Mesenchymal stem cell (in vitro differentiated cells and primary cell): ENCODE data around the gene PDK2.

Experiments
- DNase-seq: peaks from one replicate; pipeline ENCODE4 v3.0.0-alpha.2; 2013
- H2AFZ ChIP-seq: one replicate; pipeline ENCODE4 v1.6.1; 2013; ENCODE audit warnings: low read depth, mild to moderate bottlenecking, control low read depth, inconsistent platforms, low read length, moderate library complexity
- H2AK5ac ChIP-seq: 2 replicates; pipeline ENCODE4 v1.6.1; 2013; ENCODE audit warnings: low read length, moderate library complexity, mild to moderate bottlenecking, inconsistent platforms; ENCODE audit not compliant: severe bottlenecking
- H2BK120ac ChIP-seq: one replicate; pipeline ENCODE4 v1.6.1; 2013; ENCODE audit warnings: low read depth, mild to moderate bottlenecking, inconsistent platforms, low read length, moderate library complexity
- H2BK12ac ChIP-seq, 2 experiments: one replicate each; pipeline ENCODE4 v1.6.1; 2013; ENCODE audit warnings: inconsistent platforms in 2 of 2, low read length in 2 of 2, mild to moderate bottlenecking in 2 of 2, moderate library complexity in 2 of 2, control low read depth in 1 of 2
- H2BK15ac ChIP-seq: one replicate; pipeline ENCODE4 v1.6.1; 2013; ENCODE audit warnings: mild to moderate bottlenecking, low read depth, inconsistent platforms; ENCODE audit not compliant: poor library complexity, severe bottlenecking
- H2BK5ac ChIP-seq: 2 replicates; pipeline ENCODE4 v1.6.1; 2013; ENCODE audit warnings: low read depth, mild to moderate bottlenecking, low read length, control low read depth, inconsistent platforms; ENCODE audit not compliant: poor library complexity, severe bottlenecking
- H3K14ac ChIP-seq, 2 experiments: one replicate each; pipeline ENCODE4 v1.6.1; 2013; ENCODE audit warnings: inconsistent platforms in 2 of 2, low read length in 2 of 2, control low read depth in 1 of 2, mild to moderate bottlenecking in 1 of 2, moderate library complexity in 1 of 2
- H3K18ac ChIP-seq, 2 experiments: one replicate each; pipeline ENCODE4 v1.6.1; 2013; ENCODE audit warnings: inconsistent platforms in 2 of 2, low read length in 2 of 2, control low read depth in 1 of 2, low read depth in 1 of 2, mild to moderate bottlenecking in 1 of 2
- H3K23ac ChIP-seq, 2 experiments: one replicate each; pipeline ENCODE4 v1.6.1; 2013; ENCODE audit warnings: inconsistent platforms in 2 of 2, low read length in 2 of 2, mild to moderate bottlenecking in 2 of 2, moderate library complexity in 2 of 2, control low read depth in 1 of 2
- H3K27ac ChIP-seq: 2 replicates; pipeline ENCODE4 v1.5.1; 2013; ENCODE audit warnings: mild to moderate bottlenecking, moderate library complexity, low read length, control low read depth, inconsistent platforms; ENCODE audit not compliant: poor library complexity, severe bottlenecking
- H3K27me3 ChIP-seq, 2 experiments: 2 replicates each; pipeline versions ENCODE4 v1.6.1 to v1.7.0; 2013; ENCODE audit warnings: low read length in 2 of 2, mild to moderate bottlenecking in 2 of 2, moderate library complexity in 2 of 2, control low read depth in 1 of 2, inconsistent platforms in 1 of 2; ENCODE audit not compliant: control insufficient read depth in 1 of 2, insufficient read depth in 1 of 2
- H3K36me3 ChIP-seq, 2 experiments: 2 replicates each; pipeline versions ENCODE4 v1.6.1 to v1.7.0; 2013; ENCODE audit warnings: low read length in 2 of 2, control low read depth in 1 of 2, inconsistent platforms in 1 of 2, low read depth in 1 of 2, mild to moderate bottlenecking in 1 of 2; ENCODE audit not compliant: insufficient read depth in 2 of 2, control insufficient read depth in 1 of 2
- H3K4ac ChIP-seq, 2 experiments: one replicate each; pipeline ENCODE4 v1.6.1; 2013; ENCODE audit warnings: inconsistent platforms in 2 of 2, low read length in 2 of 2, mild to moderate bottlenecking in 2 of 2, moderate library complexity in 2 of 2, control low read depth in 1 of 2, low read depth in 1 of 2
- H3K4me1 ChIP-seq: 2 replicates; pipeline ENCODE4 v1.6.1; 2013; ENCODE audit warnings: low read depth, low read length, control low read depth; ENCODE audit not compliant: control insufficient read depth, insufficient read depth
- H3K4me2 ChIP-seq: 2 replicates; pipeline ENCODE4 v1.6.1; 2013; ENCODE audit warnings: low read length, mild to moderate bottlenecking, inconsistent platforms; ENCODE audit not compliant: poor library complexity, severe bottlenecking
- H3K4me3 ChIP-seq, 2 experiments: 2 replicates each; pipeline versions ENCODE4 v1.5.1 to v1.7.0; 2013; ENCODE audit warnings: low read length in 2 of 2, mild to moderate bottlenecking in 2 of 2, control low read depth in 1 of 2, low read depth in 1 of 2; ENCODE audit not compliant: insufficient read depth in 1 of 2
- H3K79me1 ChIP-seq: replicated peaks from 2 replicates; pipeline ENCODE4 v1.6.1; 2013; ENCODE audit warnings: mild to moderate bottlenecking, control low read depth, low read length, inconsistent platforms; ENCODE audit not compliant: poor library complexity, severe bottlenecking
- H3K9ac ChIP-seq: 2 replicates; pipeline ENCODE4 v1.7.0; 2013; ENCODE audit warnings: mild to moderate bottlenecking, low read length, moderate library complexity
- H3K9me3 ChIP-seq: 2 replicates; pipeline ENCODE4 v1.7.0; 2013; ENCODE audit warnings: mild to moderate bottlenecking, low read length; ENCODE audit not compliant: control insufficient read depth
- H4K8ac ChIP-seq: one replicate; pipeline ENCODE4 v1.6.1; 2013; ENCODE audit warnings: inconsistent platforms, mild to moderate bottlenecking, low read length, moderate library complexity
- H4K91ac ChIP-seq: one replicate; pipeline ENCODE4 v1.6.1; 2013; ENCODE audit warnings: mild to moderate bottlenecking, low read length, inconsistent platforms
- WGBS: methylation state at CpG from one replicate; pipeline ENCODE4 v1.1.7; 2013; ENCODE audit warnings: mixed read lengths; 5-methylcytosine and 5-hydroxymethylcytosine counted together

PDK2 gene

GRCh38 chr17:50090971-50091917 lies 3.9 kb upstream of the PDK2 start:
- Histone ChIP-seq H2BK12ac (no peak overlapping the region), H2BK120ac (no peak overlapping the region), H3K79me1 (peaks cover 22% of the 10 kb centered on the region), H2BK15ac (no peak overlapping the region), H3K23ac (no peak overlapping the region), H3K27ac (peak overlapping the region; percentile 27), H2BK5ac (no peak overlapping the region), H2AK5ac (no peak overlapping the region), H3K9me3 (no peaks in the 10 kb centered on the region), H3K14ac (no peak overlapping the region), H3K18ac (no peak overlapping the region), H3K36me3 (peaks cover 27 to 57% of the 10 kb centered on the region in 2 experiments), H3K4me2 (no peak overlapping the region), H4K91ac (no peak overlapping the region), H3K4me1 (peaks cover 16% of the 10 kb centered on the region), H3K4me3 (no peak overlapping the region), H3K9ac (no peak overlapping the region), H4K8ac (peak overlapping the region; percentile 19), H3K27me3 (no peaks in the 10 kb centered on the region), H2AFZ (no peak overlapping the region), H3K4ac (no peak overlapping the region)
- WGBS: 86% methylated on average over 14 of the region's 15 CpGs
- DNase-seq: no peak

- 50% methylated on average over 1 of the region's 2 CpGs for WGBS
Measured at GRCh38 chr17:50091918-50092285, 3.2 kb upstream of the PDK2 start.

GRCh38 chr17:50093246-50093645 lies 1.9 kb upstream of the PDK2 start:
- WGBS: 86% methylated on average over 3 of the region's 3 CpGs

More at GRCh38 chr17:50091918-50092285, 3.2 kb upstream of the PDK2 start:
- Histone ChIP-seq H3K14ac (no peak overlapping the region), H3K36me3 (peaks cover 27 to 52% of the 10 kb centered on the region in 2 experiments), H2BK120ac (no peak overlapping the region), H2AFZ (no peak overlapping the region), H3K9me3 (no peaks in the 10 kb centered on the region), H2BK15ac (no peak overlapping the region), H3K9ac (no peak overlapping the region), H2BK12ac (no peak overlapping the region), H2AK5ac (no peak overlapping the region), H3K18ac (no peak overlapping the region), H3K79me1 (peaks cover 28% of the 10 kb centered on the region), H3K27ac (peak overlapping the region; percentile 27), H3K4me1 (peaks cover 22% of the 10 kb centered on the region), H4K91ac (no peak overlapping the region), H3K4ac (no peak overlapping the region), H3K4me3 (no peak overlapping the region), H2BK5ac (no peak overlapping the region), H3K27me3 (no peaks in the 10 kb centered on the region), H3K4me2 (no peak overlapping the region), H3K23ac (no peak overlapping the region), H4K8ac (no peak overlapping the region)
- DNase-seq: no peak

GRCh38 chr17:50093807-50094206 lies 1.3 kb upstream of the PDK2 start:
- H3K79me1 ChIP-seq: peaks cover 24% of the 10 kb centered on the region
- no peak overlapping the region for H2BK5ac ChIP-seq
- H4K8ac ChIP-seq: no peak overlapping the region
- H2AFZ ChIP-seq: no peak overlapping the region
- no peak overlapping the region for H3K14ac ChIP-seq
- WGBS: 50% methylated on average over 3 of the region's 3 CpGs
- H3K27me3 ChIP-seq: no peaks in the 10 kb centered on the region
- no peak overlapping the region for H2BK120ac ChIP-seq
- no peak overlapping the region for H3K4me3 ChIP-seq
- no peak overlapping the region for H3K27ac ChIP-seq
- H3K18ac ChIP-seq: no peak overlapping the region
- H3K23ac ChIP-seq: no peak overlapping the region
- H3K4me1 ChIP-seq: peaks cover 20% of the 10 kb centered on the region
- no peak overlapping the region for H4K91ac ChIP-seq
- H2AK5ac ChIP-seq: no peak overlapping the region
- H3K4ac ChIP-seq: no peak overlapping the region
- H3K4me2 ChIP-seq: no peak overlapping the region
- no peak for DNase-seq
- peak overlapping the region; percentile 90 for H3K9ac ChIP-seq
- H3K9me3 ChIP-seq: no peaks in the 10 kb centered on the region
- H3K36me3 ChIP-seq: peaks cover 40 to 47% of the 10 kb centered on the region in 2 experiments
- no peak overlapping the region for H2BK12ac ChIP-seq
- no peak overlapping the region for H2BK15ac ChIP-seq

More at GRCh38 chr17:50093246-50093645, 1.9 kb upstream of the PDK2 start:
- Histone ChIP-seq H4K91ac (no peak overlapping the region), H2BK15ac (no peak overlapping the region), H3K4me3 (no peak overlapping the region), H3K36me3 (peaks cover 40 to 49% of the 10 kb centered on the region in 2 experiments), H3K4me2 (no peak overlapping the region), H2AK5ac (peak overlapping the region; percentile 59), H3K79me1 (peaks cover 26% of the 10 kb centered on the region), H3K4me1 (peaks cover 20% of the 10 kb centered on the region), H3K27me3 (no peaks in the 10 kb centered on the region), H3K9ac (peak overlapping the region; percentile 30), H3K18ac (no peak overlapping the region), H2BK5ac (no peak overlapping the region), H3K4ac (no peak overlapping the region), H2BK120ac (no peak overlapping the region), H3K27ac (peak overlapping the region; percentile 17), H3K14ac (no peak overlapping the region), H2AFZ (no peak overlapping the region), H3K23ac (no peak overlapping the region), H4K8ac (no peak overlapping the region), H3K9me3 (no peaks in the 10 kb centered on the region), H2BK12ac (no peak overlapping the region)
- no peak for DNase-seq
